WI38 (cell line): ENCODE data around the gene SHC3.

Source experiments
- H3K4me3 ChIP-seq: 2 replicates; pipeline ENCODE4 v1.5.1; 2011; ENCODE audit warnings: low read depth, mild to moderate bottlenecking, control low read depth, low read length
- CTCF ChIP-seq: IDR thresholded peaks from 2 replicates; pipeline ENCODE4 v1.5.1; 2012; ENCODE audit warnings: low read depth, mild to moderate bottlenecking, control low read depth, low read length

Gene SHC3

DNA sequence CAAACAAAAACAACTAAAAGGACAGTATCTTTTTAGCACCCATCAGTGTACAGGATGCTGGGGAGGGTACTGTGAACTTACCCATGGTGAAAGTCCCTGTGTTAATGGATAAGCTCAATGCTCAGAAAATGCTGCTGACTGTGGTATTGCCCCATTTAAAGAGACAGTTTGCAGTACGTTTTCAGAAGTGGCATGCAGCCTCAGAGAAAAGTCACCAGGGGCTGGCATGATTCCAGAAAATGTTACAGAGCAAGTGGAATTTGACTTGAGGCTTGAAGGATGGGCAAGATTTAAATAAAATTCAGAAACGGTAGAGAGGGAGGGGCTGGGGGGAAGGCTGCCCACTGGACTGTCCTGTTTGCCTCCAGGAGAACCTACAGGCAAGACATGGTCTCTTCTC is 180.1 kb downstream of the SHC3 start:
- no peak for TF ChIP-seq CTCF

GRCh38 chr9:88997646-88998045 is 181.0 kb downstream of the SHC3 start:
- no peak for TF ChIP-seq CTCF
- no peak overlapping the region for H3K4me3 ChIP-seq

More for the DNA sequence above, 180.1 kb downstream of the SHC3 start:
- H3K4me3 ChIP-seq, result no peak overlapping the region

- no peak for TF ChIP-seq CTCF
- H3K4me3 ChIP-seq, result no peak overlapping the region
Measured at GRCh38 chr9:88996921-88997235, 181.7 kb downstream of the SHC3 start.

GRCh38 chr9:88996046-88996920 is 182.3 kb downstream of the SHC3 start:
- H3K4me3 ChIP-seq, result no peak overlapping the region
- no peak for TF ChIP-seq CTCF

DNA sequence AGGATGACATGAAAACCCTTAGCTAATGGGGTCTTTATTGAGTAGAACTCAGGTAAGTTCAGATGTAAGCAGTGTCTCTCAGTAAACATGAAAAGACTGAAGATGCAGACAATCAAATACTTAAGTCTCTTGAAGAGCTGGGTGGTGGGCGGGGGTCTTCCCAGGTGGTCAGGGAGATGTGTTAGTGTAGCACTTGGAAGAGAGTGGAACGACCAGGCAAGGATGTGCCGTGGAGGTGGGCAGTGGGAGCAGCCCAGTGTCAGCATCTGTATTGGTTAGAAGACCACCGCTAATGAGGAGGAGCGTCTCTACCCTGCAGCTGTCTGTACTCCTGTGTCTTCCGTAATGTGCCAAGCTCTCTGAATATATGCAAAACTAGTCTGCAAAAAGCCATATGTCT is 183.0 kb downstream of the SHC3 start:
- H3K4me3 ChIP-seq, result no peak overlapping the region

DNA sequence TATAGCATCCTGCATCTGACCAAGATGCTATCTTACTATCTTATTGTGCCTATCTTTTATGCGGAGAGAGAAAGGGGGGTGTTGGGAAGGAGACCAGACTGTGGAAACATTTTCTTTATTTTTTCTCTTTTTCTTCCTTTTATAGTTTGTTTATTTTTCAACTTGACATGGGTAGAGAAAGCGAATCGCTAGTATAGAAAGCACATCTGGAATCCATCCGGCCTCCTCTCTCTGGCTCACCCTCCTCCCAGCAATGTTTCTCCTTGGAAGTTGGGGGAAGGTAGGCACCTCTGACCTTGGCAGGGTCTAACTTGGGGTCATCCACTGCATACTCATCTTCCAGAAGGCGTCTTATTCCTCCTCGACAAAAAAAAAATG is 183.4 kb downstream of the SHC3 start:
- TF ChIP-seq CTCF, result no peak
- no peak overlapping the region for H3K4me3 ChIP-seq

More for the DNA sequence above, 183.0 kb downstream of the SHC3 start:
- no peak for TF ChIP-seq CTCF

GRCh38 chr9:88994469-88995199 is 184.0 kb downstream of the SHC3 start:
- H3K4me3 ChIP-seq, result no peak overlapping the region

More at GRCh38 chr9:88994469-88995199, 184.0 kb downstream of the SHC3 start:
- no peak for TF ChIP-seq CTCF
